HG02588 (cell line): ENCODE measurements around the gene ACVRL1.
"Not testable (repeated sequence)": the region's sequence is repeated elsewhere in the genome, so short reads cannot be mapped to it uniquely, and the experiment has no call there.

Source experiments
- ATAC-seq: cut with Tn5 transposase; IDR thresholded peaks from one replicate; pipeline ENCODE4 v1.9.1; 2021; ENCODE audit warnings: mild to moderate bottlenecking, moderate library complexity; ENCODE audit not compliant: unreplicated experiment

The ACVRL1 gene

DNA sequence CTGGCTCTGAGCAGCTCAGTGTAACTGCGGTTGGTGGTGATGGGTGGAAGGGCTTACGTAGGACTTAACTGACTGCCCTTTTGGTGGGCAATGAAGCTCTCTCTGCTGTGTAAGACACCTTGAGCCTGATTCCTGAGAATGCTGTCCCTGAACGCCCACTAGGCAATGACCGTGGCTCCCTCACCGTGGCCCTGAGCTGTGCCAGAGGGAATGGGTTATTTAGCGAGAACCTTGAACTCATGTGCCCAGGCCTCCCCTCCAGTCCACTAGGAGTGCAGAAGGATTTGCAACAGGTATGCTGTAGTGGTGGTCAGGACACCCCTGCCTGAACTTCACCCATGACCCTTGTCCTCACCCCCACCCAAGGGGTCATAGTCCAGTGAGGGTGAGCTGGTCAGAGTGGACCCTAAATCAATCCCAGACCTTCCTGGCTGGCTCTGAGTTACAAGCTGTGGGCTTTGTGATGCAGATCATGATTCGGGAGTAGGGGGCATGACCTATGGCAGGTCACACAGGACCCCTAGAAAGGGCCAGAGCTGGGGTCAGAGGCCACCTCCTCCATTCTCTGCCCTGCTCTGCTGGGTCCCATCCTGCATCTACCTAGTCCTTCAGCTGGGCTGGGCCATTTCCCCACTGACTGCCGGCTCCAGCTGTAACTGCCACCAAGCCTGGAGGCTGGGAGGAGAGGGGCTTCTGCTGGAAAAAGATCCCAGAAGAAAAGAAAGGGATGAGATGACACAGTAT lies 33.9 kb upstream of the ACVRL1 start:
- ATAC-seq: no peak

DNA sequence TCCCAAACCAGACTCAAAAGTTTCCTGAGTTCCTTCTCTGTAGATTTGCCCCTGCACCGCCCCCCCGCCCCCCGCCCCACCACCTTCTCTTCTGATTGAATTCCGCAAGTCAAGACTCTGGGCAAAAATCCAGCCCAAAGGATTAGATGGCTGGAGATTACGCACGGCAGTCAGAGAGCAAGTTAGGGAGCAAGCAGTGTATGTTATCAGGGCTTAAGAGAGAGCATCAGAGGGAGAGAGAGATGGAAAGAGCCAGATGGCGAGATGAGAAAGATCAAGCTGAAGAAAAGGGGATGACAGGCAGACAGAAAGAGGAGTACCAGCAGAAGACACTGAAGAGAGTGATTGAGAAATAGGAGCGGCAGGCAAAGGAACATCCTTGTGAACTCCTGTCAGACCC lies 33.3 kb upstream of the ACVRL1 start:
- ATAC-seq: no peak

- no peak for ATAC-seq
These were observed 32.8 kb upstream of the ACVRL1 start for GRCh38 chr12:51874486-51874885.

GRCh38 chr12:51879102-51879501 lies 28.2 kb upstream of the ACVRL1 start:
- no peak for ATAC-seq

DNA sequence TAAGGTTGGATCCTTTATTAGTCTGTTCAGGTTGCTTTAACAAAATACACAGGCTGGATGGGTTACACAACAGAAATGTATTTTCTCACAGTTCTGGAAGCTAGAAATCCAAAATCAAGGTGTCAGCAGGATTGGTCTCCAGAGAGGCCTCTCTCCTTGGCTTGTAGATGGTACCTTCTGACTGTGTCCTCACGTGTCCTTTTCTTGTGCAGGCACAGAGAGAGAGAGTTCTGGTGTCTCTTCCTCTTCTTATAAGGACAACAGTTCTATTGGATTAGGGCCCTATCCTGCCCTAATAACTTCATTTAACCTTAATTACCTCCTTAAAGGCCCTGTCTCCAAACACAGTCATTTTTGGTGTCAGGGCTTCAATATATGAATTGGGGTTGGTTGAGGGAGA lies 24.0 kb upstream of the ACVRL1 start:
- ATAC-seq: no peak

DNA sequence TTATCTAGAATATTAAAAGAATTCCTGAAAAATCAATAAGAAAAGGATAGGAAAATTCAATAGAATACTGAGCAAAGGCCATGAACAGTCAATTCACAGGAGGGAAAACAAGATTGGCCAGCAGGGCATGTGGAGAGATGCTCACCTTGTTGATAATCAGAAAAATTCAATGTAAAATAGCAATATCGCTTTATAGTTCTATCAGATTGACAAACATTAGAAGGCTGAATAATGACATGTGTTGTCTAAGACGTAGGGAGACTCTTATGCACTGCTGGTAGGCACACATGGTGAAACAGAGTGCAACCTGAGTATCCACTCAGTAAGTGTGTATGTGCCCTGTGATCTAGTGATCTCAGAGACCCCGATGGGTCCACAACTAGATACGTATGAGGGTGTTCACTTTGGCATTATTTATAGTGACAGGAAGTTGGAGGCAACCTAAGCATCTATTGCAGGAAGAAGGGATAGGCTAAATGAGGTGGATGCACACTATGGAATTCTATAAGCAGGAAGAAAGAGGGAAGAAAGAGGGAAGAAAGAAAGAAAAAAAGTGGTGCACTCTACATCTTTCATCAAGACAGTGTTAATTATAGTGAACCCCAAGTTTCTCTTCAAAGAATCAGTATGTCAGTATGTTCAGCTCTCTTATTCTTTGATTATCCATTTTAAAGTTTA lies 23.2 kb upstream of the ACVRL1 start:
- ATAC-seq: no peak

DNA sequence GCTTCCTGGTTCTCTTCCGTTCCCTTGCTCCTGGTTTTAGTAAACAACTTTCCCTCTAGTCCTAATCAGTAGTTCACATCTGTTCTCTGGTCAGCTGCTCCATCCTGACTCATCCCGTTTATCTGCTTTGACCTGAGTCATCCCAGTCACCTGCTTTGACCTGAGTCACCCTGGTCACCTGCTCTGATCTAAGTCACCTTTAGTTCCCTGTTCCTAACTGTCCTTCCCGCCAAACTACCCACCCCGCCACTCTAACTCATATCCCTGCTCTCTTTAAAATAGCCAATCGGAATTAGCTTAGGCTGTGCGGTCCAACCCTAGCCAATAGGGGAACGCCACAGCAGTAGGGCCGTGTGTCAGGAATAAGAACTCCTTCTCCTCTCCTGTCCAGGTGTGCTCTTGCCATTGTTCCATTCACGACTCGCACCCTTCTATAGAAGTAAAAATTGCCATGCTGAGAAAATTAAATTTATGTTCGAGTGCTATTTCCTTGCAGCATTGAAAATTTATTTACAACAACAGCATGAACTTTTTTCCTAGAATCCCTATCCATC lies 22.6 kb upstream of the ACVRL1 start:
- no peak for ATAC-seq

DNA sequence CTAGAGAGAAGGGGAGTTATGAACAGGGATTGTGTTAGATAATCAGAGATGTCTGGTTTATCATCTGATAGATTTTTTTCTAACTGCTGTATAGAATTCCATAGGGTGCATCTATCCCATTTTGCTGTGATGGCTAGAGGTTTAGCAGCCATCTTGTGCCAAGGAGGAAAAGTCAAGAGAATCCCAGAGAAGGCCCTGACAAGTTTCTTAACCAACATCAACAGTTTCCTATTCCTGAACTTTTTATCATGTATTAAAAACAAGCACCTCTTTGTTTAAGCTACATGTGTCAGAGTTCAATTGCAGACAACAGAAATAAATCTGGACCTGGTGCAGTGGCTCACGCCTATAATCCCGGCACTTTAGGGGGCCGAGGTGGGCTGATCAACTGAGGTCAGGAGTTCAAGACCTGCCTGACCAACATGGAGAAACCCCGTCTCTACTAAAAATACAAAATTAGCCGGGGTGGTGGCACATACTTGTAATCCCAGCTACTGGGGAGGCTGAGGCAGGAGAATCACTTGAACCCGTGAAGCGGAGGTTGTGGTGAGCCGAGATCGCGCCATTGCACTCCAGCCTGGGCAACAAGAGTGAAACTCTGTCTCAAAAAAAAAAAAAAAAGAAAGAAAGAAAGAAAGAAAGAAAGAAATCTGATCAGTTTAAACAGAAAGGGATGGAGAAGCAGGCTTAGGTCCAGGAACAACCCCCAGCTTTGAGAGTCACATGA lies 21.8 kb upstream of the ACVRL1 start:
- not testable (repeated sequence) for ATAC-seq

DNA sequence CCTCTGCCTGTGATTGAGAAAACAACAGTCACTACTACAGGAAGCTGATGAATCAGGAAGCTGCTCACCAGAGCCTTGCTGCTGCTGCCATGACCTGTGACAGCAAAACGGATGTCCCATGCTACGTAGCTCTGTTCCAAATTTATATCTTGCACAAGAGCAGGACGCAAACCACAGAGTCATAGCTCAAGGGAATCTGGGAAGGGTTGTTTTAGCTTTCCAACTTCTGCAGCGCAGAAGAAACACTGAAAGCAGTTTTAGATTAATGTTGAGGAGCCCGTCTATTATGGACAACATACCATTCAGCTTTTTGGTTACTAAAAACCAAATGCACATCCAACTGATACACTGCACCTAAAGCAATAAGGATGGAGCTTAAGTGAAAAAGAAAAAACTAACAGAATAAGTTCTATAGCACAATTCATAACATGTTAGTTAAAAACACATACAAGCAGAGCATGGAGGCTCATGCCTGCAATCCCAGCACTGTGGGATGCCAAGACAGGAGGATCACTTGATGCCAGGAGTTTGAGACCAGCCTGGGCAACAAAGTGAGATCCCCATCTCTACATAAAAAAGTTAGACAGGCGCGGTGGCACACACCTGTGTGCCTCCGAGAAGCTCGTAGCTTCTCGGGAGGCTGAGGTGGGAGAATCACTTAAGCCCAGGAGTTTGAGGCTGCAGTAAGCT lies 21.1 kb upstream of the ACVRL1 start:
- ATAC-seq: no peak

GRCh38 chr12:51887476-51888315 lies 19.6 kb upstream of the ACVRL1 start, which contains the start of gene ANKRD33:
Gene ANKRD33, plus strand, starts transcription at chr12:51888103. Its CDS starts 84 bp downstream, at chr12:51888187.
- ATAC-seq: no peak

DNA sequence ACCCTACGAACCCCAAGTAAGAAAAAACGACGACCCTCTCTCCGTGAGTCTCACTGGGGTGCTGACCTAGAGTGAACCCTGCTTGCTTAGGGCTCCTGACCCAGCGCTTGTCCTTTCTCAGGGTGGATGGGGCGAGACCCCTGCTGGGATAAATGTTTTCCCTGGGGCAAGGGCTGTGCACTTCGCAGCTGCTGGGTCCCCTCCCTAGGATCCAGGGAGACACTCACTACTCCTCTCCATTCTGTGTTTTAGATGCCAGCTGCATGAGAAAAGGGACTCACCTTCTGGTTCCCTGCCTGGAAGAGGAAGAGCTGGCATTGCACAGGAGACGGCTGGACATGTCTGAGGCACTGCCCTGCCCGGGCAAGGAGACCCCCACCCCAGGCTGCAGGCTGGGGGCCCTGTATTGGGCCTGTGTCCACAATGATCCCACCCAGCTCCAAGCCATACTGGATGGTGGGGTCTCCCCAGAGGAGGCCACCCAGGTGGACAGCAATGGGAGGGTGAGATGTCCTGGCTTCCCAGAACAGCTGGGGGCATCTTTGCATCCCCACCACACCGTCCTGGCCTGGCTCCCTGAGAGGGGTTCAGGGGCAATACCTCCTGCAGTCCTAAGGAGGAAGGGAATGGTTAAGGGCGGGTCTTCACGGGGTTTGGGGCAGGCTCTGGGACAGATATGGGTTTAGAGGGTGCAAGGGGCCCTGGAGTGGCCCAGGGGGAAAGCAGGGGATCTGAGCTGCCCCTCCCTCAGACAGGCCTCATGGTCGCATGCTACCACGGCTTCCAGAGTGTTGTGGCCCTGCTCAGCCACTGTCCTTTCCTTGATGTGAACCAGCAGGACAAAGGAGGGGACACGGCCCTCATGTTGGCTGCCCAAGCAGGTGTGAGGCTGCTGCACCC lies 18.7 kb upstream of the ACVRL1 start:
- no peak for ATAC-seq

- ATAC-seq: no peak
These were observed 17.8 kb upstream of the ACVRL1 start for GRCh38 chr12:51889216-51890132.

GRCh38 chr12:51890133-51890464 lies 17.2 kb upstream of the ACVRL1 start:
- no peak for ATAC-seq

- ATAC-seq: no peak
These were observed 16.7 kb upstream of the ACVRL1 start for GRCh38 chr12:51890511-51891171.

DNA sequence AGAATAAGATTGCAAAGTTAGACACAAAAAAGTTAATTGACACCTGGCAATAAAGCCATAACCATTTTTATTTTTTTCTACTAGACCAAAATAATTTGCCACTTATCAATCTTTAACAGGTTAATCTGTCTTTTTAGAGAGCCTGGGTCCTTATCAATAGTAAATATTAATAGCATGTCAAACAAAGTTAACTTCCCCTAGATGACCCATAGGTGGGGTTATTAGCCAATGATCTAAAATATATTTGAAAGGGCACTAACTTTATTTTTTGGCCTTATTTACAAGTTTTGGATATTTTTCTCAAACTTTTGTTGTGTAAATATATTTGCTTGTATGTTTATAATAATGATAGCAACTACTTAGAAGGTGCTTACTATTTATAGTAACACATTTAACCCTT lies 15.5 kb upstream of the ACVRL1 start:
- no peak for ATAC-seq

DNA sequence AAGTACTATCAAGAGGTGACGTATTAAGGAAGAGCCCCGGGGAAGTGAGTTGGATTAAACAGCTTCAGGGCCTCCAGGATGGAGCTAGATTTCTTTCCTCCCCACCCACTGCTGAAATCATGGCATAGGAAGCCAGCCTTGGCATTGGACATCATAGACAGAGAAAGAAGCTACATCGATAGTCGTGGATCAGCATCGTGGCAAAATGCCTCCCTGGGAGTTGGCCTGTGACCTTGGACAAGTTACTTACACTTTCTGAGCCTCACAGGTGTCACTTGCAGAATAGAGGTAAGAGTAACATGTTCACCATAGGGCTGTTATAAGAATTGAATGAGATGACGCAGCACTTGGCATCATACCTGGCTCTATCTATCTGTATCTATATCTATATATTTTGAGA lies 13.5 kb upstream of the ACVRL1 start:
- no peak for ATAC-seq

- ATAC-seq: no peak
These were observed 11.7 kb upstream of the ACVRL1 start for GRCh38 chr12:51895378-51896135.
